ENCODE measurements around the gene FAAP24.
"Not testable (repeated sequence)": the region's sequence is repeated elsewhere in the genome, so short reads cannot be mapped to it uniquely, and the experiment has no call there.

The FAAP24 gene

GRCh38 chr19:32971715-32972540 is at the start of gene FAAP24, which contains the start of gene CEP89:
TSS of gene FAAP24 (plus strand) at chr19:32972242. CDS start at chr19:32973197, 955 bp downstream.
TSS of gene CEP89 (minus strand) at chr19:32971958. CDS start at chr19:32971874, 84 bp downstream.
- peak; percentile 93 for DNase-seq (ENCODE audit: low read depth)

GRCh38 chr19:32924200-32924599 is 47.8 kb upstream of the FAAP24 start:
- no peak for DNase-seq (ENCODE audit: low read depth)

- no peak for DNase-seq (ENCODE audit: low read depth)
These were observed 43.2 kb upstream of the FAAP24 start for GRCh38 chr19:32928806-32929205.

GRCh38 chr19:32930567-32930966 is 41.5 kb upstream of the FAAP24 start:
- no peak for DNase-seq (ENCODE audit: low read depth)

DNA sequence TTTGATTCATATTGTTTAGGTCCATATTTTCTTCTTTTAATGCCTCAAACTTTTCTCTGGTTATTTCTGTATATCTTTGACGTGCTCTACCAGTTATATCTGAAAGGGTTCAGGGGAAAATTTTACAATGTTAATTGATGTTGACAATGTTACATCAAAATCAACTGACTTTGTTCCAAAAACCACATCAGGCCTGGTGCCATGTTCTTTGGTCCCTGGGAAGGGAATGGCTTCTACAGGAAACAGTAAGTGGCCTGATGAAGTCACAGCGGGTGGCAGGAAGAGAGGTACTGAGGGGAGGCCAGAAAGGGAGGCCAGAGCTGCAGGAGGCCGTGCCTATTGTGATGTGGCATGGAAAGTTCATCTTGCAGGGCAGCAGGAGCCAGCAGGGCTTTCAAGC is 38.5 kb upstream of the FAAP24 start:
- DNase-seq (ENCODE audit: low read depth): no peak

DNA sequence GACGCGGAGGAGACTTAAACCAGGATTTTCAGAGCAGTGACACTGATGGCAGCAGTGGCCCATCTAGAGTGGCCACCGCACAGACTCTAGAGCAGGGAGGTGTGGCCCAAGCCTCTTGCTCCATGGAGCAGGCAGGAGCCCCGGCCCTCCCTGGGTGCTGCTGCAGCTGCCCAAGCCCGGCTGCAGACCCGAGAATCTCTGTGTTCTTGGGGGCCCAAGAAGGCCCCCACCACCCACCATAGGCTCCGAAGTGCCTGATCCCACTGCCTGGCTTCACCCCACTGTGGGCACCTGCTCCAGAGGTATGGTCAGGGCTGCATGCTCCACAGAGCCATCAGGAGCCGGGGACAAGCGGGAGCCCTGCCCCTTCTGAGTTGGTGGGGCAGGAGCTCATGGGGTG is 36.4 kb upstream of the FAAP24 start:
- DNase-seq (ENCODE audit: low read depth): no peak

DNA sequence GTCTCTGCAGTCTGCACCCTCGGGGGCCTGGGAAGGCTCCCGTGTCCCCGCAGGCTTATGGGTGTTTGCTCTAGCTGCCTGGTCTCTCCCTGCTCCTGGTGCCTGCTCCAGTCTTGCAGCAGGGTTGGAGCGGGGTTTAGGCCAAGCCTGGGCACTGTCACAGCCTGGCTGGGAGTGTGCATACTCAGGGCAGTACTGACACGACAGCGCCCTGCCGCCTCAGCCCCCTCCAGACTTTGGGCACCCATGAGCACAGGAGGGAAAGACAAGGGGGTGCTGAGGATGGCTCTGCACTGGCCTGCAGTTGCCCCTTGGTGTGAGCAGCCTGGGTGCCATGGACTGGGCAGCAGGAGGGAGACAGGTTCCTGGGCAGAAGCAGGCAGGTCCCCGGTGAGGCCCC is 36.0 kb upstream of the FAAP24 start:
- DNase-seq (ENCODE audit: low read depth): no peak

DNA sequence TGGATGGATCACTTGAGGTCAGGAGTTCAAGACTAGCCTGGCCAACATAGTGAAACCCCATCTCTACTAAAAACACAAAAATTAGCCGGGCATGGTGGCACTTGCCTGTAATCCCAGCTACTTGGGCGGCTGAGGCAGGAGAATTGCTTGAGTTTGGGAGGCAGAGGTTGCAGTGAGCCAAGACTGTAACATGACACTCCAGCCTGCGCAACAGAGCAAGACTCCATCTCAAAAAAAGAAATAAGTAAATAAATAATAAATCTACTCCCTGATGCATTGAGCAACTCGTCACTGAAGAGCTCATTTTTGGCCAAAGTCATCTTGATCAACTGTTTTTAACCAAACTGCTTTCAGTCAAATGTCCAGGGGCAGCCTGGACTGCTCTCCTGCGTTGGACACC is 30.8 kb upstream of the FAAP24 start:
- DNase-seq (ENCODE audit: low read depth): not testable (repeated sequence)

DNA sequence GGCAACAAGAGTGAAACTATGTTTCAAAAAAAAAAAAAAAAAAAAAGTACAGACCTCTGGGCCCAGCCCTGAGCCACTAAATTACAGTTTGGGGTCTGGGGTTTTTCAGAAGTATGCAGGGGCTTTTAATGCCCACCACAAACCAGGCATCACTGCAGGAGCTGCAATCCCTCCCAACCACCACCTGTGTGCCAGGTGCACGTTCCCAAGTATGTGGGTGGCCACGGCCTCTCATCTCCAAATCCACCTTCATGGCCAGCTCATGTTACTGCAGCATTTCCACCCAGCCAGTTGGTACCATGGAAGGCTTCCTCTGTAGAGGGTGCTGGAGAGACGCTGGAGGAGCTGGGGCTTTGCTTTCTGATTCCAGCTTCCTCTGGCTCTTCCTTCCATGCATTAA is 26.8 kb upstream of the FAAP24 start:
- no peak for DNase-seq (ENCODE audit: low read depth)

GRCh38 chr19:32966750-32967149 is 5.3 kb upstream of the FAAP24 start:
- DNase-seq (ENCODE audit: low read depth): no peak

DNA sequence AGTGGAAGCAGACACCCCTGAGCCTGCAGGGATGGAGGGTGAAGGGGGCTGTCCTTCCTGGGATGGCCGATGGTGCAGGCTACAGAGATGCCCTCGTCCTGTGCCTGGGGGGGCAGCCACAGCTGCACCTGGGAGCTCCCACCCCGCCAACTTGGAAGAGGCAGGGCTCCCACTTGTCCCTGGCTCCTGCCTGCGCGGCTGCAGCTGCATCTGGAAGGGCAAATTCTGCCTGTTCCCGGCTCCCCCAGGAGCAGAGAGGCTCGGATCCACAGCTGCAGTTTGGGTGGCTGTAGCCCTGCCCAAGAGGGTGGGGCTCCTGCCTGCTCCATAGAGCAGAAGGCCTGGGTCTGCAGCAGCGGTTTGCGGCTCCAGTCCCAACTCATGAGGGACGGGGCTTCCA is 2.5 kb upstream of the FAAP24 start:
- DNase-seq (ENCODE audit: low read depth): no peak

DNA sequence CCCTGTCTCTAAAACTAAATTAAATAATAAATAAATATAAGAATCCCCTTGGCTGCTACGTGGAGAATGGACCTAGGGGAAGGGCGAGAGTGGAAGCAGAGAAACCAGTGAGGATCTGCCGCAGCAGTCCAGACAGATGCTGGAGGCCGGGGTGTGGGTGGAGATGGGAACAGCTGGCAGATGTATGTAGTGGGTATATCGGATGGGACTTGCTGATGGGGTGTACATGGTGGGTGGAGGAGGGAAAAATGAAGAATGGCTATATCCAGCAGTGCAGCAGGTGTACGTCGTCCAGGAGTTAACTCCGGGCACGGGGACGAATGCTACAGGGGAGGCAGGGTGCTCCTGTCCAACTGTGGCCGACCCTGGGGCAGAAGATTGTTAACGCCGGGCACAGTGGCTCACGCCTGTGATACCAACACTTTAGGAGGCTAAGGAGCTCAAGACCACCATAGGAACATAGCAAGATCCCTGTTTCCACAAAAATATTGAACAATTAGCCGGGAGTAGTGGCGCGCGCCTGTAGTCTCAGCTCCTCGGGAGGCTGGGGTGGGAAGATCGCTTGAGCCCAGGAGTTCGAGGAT is 938 bp upstream of the FAAP24 start:
- DNase-seq (ENCODE audit: low read depth): no peak

DNA sequence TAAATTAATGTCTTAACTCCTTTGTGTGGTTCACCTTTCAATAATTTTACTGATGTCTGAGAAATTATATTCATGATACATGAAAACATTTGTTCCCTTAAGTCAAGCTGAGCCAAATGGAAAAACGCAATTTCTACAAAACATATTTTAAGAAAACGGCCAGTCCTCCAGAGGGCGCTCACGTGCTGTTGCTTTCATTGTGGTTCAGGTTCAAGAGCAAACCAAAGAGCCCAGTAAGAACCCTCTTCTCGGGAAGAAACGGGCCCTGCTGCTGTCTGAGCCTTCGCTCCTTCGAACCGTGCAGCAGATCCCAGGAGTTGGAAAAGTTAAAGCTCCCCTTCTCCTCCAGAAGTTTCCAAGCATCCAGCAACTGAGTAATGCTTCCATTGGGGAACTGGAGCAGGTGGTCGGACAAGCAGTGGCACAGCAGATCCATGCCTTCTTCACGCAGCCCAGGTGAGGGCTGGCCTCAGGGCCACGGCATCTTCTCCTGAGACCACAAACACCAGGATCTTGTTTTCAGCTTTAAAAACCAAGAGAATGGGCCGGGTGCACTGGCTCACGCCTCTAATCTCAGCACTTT is 4.3 kb downstream of the FAAP24 start:
- DNase-seq (ENCODE audit: low read depth): peak; percentile 51

GRCh38 chr19:32977280-32977679 is 5.2 kb downstream of the FAAP24 start:
- DNase-seq (ENCODE audit: low read depth): no peak

DNA sequence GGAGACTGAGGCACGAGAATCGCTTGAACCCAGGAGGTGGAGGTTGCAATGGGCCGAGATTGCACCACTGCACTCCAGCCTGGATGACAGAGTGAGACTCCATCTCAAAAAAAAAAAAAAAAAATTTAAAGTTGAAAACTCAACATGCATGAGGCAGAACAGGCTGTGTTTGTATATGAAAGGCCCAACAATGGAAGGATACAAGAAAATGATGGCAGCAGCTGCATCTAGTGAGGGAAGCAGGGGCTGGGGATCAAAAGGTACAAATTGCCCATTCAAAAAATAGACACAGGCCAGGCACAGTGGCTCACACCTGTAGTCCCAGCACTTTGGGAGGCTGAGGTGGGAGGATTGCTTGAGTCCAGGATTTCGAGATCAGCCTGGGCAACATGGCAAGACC is 5.8 kb downstream of the FAAP24 start:
- not testable (repeated sequence) for DNase-seq (ENCODE audit: low read depth)

- not testable (repeated sequence) for DNase-seq (ENCODE audit: low read depth)
These were observed 7.8 kb downstream of the FAAP24 start for GRCh38 chr19:32979807-32980206.

DNA sequence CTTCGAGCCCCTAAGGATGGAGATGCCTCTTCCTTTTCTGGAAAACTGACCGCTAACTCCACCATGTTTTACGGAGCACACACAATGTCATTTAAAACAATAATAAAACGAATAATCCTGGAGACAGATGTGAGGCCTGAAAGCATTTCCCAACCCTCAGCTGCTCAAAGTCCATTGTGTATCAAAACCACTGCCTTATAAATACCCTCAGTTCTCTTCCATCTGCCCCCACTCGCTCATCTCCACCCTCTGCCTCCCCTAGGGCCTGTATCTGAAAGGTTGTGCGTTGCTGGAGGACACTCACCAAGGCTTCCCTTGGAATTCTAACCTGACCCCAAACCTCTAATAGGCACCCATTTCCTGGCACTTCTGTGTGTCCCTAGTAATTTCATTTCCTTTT is 10.4 kb downstream of the FAAP24 start:
- DNase-seq (ENCODE audit: low read depth): not testable (repeated sequence)

DNA sequence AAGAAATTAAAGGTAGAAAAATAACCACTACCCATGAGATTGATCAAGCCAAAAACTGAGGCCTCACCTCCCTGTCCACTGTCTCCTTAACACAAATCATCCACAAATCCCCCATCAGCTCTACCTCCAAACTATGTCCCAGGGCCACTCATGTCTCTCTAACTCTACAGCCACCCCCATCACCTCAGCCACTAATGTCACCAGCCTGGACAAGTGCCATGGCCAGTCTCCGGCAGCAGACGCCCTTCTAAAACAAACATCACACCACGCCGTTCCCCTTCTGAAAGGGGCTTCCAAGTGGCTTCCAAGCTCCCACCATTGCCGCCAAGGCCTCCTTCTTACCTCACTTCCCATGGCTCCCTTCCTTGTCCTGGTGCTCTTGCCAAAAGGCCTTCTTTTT is 16.2 kb downstream of the FAAP24 start:
- not testable (repeated sequence) for DNase-seq (ENCODE audit: low read depth)

- DNase-seq (ENCODE audit: low read depth): no peak
These were observed 16.7 kb downstream of the FAAP24 start for GRCh38 chr19:32988724-32989123.

DNA sequence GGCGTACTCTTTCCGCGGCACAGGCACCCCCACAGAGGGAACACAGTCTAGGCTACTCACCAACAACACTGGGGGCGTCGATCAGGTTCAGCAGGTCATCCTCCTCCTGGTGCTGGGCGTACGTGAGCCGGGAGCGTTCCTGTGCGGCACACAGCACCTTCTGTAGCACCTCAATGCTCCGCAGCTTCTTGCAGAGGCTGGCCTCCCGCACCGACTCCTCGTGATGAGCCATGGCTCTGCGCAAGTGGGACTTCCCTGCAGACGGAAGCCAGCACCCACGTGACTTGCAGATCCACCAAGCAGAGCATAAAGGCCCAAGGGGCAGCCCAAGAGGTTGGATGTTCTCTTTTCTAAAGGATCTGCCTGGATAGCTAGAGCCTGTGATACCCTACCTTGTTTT is 23.9 kb downstream of the FAAP24 start:
- DNase-seq (ENCODE audit: low read depth): not testable (repeated sequence)

- DNase-seq (ENCODE audit: low read depth): not testable (repeated sequence)
These were observed 25.0 kb downstream of the FAAP24 start for GRCh38 chr19:32997061-32997464.

- DNase-seq (ENCODE audit: low read depth): no peak
These were observed 25.8 kb downstream of the FAAP24 start for GRCh38 chr19:32997716-32998355.

DNA sequence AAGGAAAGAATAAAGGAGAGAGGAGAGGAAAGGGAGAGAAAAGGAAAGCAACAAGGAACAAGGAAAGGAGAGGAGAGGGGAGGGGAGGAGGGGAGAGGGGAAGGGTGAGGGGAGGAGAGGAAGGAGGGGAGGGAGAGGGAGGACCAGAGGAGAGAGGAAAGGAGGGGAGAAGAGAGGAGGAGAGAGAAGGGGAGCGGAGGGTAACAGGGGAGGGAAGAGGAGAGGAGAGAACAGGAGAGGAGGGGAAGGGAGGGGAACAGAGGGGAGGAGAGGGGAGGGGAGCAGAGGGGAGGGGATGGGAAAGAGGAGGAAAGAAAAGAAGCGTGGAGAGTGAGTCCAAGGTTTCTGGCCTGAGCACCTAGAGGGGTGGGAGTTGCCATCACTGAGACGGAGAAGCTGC is 26.7 kb downstream of the FAAP24 start:
- DNase-seq (ENCODE audit: low read depth): no peak

All from stimulated activated CD8-positive, alpha-beta memory T cell treated with anti-CD3 and anti-CD28 coated beads, Interleukin-4, amount 100 ng/mL, for 24 hours (primary cell).